Thyroid gland (tissue), 4 donors: ENCODE data around the gene KRT79.

Source experiments
- CTCF ChIP-seq, 6 experiments: fragments of 200-600 bp in 3 of 6; fragments of 450-650 bp in 3 of 6; sonication (generic) in 3 of 6; IDR thresholded peaks; one replicate each; pipeline ENCODE4 v1.5.1; 2016 to 2019; ENCODE audit warnings: antibody characterized with exemption in 6 of 6, mild to moderate bottlenecking in 2 of 6, inconsistent platforms in 1 of 6, moderate library complexity in 1 of 6
- POLR2A ChIP-seq, 2 donors: fragments of 450-650 bp; IDR thresholded peaks; one replicate each; pipeline ENCODE4 v1.6.1; 2017; ENCODE audit warnings: antibody characterized with exemption in 2 of 2, mild to moderate bottlenecking in 2 of 2, moderate library complexity in 1 of 2

- TF ChIP-seq POLR2A (IDR thresholded peaks at IDR 0.05) (no peak), CTCF (IDR thresholded peaks at IDR 0.05) (no peak)
Observed at GRCh38 chr12:52860102-52860823, 26.2 kb upstream of the KRT79 start.
